ENCODE results near the gene TMEM87B. TPM values are rescaled to one million over a fixed set of nuclear protein-coding genes. Genes with fewer than 3 reads are reported as not detected.

TMEM87B gene
- total RNA-seq, 2 donors from 2014 or later = 21.5 to 60.7 TPM

DNA sequence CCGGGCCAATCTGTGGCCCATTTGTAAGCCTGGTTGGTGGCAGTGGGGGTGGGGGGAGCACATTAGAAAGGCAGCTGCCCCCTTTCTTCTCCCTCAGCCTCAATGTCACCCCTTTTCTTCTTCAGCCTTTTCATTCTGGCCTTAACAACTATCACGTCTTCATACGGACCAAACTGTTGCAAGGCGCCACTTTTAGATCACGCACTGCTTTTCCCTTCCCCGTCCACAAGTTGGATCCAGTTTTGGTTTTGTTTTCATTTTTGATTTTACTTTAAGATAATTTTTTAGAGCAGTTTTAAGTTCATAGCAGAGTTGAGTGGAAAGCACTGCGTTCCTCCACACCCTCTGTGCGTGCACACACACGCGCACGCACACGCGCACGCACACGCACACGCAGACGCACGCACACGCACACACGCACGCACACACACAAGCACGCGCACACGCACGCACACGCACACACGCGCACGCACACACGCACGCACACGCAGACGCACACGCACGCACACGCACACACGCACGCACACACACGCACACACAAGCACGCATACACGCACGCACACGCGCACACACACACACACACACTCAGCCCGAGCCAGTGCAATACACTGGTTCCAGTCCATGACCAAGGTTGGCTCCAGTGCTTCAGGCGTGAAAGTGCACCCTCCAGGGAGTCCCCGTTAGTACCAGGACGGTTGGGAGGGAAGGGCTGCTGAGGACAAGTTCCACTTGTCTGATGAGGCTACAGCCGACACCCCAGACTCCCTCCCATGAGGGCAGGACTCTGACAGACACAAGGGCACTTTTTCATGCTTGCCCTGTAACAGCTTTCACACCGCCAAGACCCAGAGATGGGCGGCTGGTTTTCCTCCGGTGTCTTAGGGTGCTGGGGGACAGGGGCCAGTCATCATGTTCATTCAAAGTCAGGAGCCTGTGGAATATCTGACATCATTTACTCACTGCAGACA, 105.5 kb downstream of the TMEM87B start:
- intact Hi-C loops (cut with DNase I) = no loop called here

GRCh38 chr2:112161431-112162145, 106.5 kb downstream of the TMEM87B start:
- Histone ChIP-seq H3K27me3 (replicated peaks; ENCODE audit: insufficient read depth) (no peaks in the 10 kb centered on the region), H3K4me1 (replicated peaks) (no peaks in the 10 kb centered on the region), H3K36me3 (no peaks in the 10 kb centered on the region), H3K4me3 (no peak overlapping the region), H3K9me3 (no peaks in the 10 kb centered on the region), H3K27ac (no peak overlapping the region)
- TF ChIP-seq POLR2A (IDR thresholded peaks at IDR 0.05) = no peak
- TF ChIP-seq, protein P1, sequence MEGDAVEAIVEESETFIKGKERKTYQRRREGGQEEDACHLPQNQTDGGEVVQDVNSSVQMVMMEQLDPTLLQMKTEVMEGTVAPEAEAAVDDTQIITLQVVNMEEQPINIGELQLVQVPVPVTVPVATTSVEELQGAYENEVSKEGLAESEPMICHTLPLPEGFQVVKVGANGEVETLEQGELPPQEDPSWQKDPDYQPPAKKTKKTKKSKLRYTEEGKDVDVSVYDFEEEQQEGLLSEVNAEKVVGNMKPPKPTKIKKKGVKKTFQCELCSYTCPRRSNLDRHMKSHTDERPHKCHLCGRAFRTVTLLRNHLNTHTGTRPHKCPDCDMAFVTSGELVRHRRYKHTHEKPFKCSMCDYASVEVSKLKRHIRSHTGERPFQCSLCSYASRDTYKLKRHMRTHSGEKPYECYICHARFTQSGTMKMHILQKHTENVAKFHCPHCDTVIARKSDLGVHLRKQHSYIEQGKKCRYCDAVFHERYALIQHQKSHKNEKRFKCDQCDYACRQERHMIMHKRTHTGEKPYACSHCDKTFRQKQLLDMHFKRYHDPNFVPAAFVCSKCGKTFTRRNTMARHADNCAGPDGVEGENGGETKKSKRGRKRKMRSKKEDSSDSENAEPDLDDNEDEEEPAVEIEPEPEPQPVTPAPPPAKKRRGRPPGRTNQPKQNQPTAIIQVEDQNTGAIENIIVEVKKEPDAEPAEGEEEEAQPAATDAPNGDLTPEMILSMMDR (IDR thresholded peaks at IDR 0.05) = no peak
- TF ChIP-seq POLR2AphosphoS5 (IDR thresholded peaks at IDR 0.05) = no peak
- intact Hi-C loops (cut with DNase I) = no loop called here
- WGBS = 93% methylated on average over 8 of the region's 9 CpGs
- DNase-seq (ENCODE audit: low spot score) = no peak

More for the DNA sequence above, 105.5 kb downstream of the TMEM87B start:
- DNase-seq (ENCODE audit: low spot score) = no peak
- H3K27me3 ChIP-seq (replicated peaks; ENCODE audit: insufficient read depth) = no peaks in the 10 kb centered on the region
- H3K4me1 ChIP-seq (replicated peaks) = no peaks in the 10 kb centered on the region
- no peak overlapping the region for H3K4me3 ChIP-seq
- H3K36me3 ChIP-seq = no peaks in the 10 kb centered on the region
- no peak overlapping the region for H3K27ac ChIP-seq
- no peak for TF ChIP-seq POLR2AphosphoS5 (IDR thresholded peaks at IDR 0.05)
- TF ChIP-seq, protein P1 (IDR thresholded peaks at IDR 0.05) = no peak
- TF ChIP-seq POLR2A (IDR thresholded peaks at IDR 0.05) = no peak
- no peaks in the 10 kb centered on the region for H3K9me3 ChIP-seq
- WGBS = 87% methylated on average over 52 of the region's 52 CpGs

DNA sequence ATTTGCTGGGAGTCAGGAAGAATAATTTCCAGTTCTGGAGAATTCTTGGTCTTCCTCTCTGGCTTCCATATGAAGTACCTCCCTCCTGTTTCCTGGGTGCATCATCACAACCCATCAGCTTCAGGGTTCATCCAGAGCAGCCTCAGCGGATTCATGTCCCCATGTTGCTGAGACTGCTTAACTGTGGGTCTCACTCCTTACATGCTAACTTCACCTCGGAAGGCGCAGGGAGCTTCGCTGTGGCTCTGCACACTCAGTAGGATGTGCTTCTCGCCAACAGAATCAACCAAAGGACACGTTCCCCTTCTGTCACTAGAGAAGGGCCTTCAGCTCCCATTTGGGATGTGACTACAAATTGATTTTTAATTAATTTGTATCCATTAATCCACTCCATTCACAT, 107.3 kb downstream of the TMEM87B start:
- TF ChIP-seq, protein P1 (IDR thresholded peaks at IDR 0.05) = no peak
- no peak for TF ChIP-seq POLR2A (IDR thresholded peaks at IDR 0.05)
- TF ChIP-seq POLR2AphosphoS5 (IDR thresholded peaks at IDR 0.05) = no peak
- no peak overlapping the region for H3K27ac ChIP-seq
- WGBS = 96% methylated on average over 6 of the region's 6 CpGs
- no peaks in the 10 kb centered on the region for H3K4me1 ChIP-seq (replicated peaks)
- DNase-seq (ENCODE audit: low spot score) = no peak
- no peaks in the 10 kb centered on the region for H3K27me3 ChIP-seq (replicated peaks; ENCODE audit: insufficient read depth)
- H3K36me3 ChIP-seq = no peaks in the 10 kb centered on the region
- intact Hi-C loops (cut with DNase I) = no loop called here
- no peaks in the 10 kb centered on the region for H3K9me3 ChIP-seq
- H3K4me3 ChIP-seq = no peak overlapping the region

DNA sequence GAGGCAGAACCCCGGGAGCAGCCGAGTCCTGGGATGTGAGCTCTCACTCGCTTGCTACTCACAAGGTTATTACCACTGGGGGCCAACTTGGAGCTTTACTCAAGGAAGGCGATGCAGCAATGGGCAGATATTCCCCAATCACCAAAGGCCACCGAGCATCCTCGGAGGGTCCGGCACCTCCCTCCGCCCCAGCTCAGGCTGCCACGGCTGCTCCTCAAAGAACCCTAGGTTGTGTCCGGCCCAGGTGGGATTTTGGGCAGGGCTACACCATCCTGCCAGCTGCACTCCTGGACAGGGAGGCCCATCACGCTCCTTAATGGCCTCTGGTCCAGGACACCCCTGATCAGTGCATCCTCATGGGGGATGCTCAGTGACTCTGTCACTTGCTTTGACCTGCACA, 107.9 kb downstream of the TMEM87B start:
- no peaks in the 10 kb centered on the region for H3K9me3 ChIP-seq
- WGBS = 90% methylated on average over 11 of the region's 11 CpGs
- no peaks in the 10 kb centered on the region for H3K36me3 ChIP-seq
- DNase-seq (ENCODE audit: low spot score) = no peak
- no peak overlapping the region for H3K4me3 ChIP-seq
- TF ChIP-seq POLR2A (IDR thresholded peaks at IDR 0.05) = no peak
- TF ChIP-seq POLR2AphosphoS5 (IDR thresholded peaks at IDR 0.05) = no peak
- TF ChIP-seq, protein P1 (IDR thresholded peaks at IDR 0.05) = no peak
- intact Hi-C loops (cut with DNase I) = no loop called here
- H3K4me1 ChIP-seq (replicated peaks) = no peaks in the 10 kb centered on the region
- H3K27ac ChIP-seq = no peak overlapping the region
- H3K27me3 ChIP-seq (replicated peaks; ENCODE audit: insufficient read depth) = no peaks in the 10 kb centered on the region
